Measurements from ENCODE around the gene CCNF.

GRCh38 chr16:2392025-2392424, 37.2 kb upstream of the CCNF start:
- TF ChIP-seq POLR2A (IDR thresholded peaks at IDR 0.05) (no peak), CTCF (IDR thresholded peaks at IDR 0.05) (no peak)
